NT2/D1 (cell line): ENCODE data around the gene MAP2K5.

Experiments used
- SUZ12 ChIP-seq: IDR thresholded peaks from 2 replicates; pipeline ENCODE4 v1.6.1; 2011; ENCODE audit not compliant: insufficient read length, insufficient read depth; ENCODE audit errors: extremely low read depth
- YY1 ChIP-seq: IDR thresholded peaks from 2 replicates; pipeline ENCODE4 v1.6.1; 2011; ENCODE audit not compliant: insufficient read length, insufficient read depth
- ZNF274 ChIP-seq: IDR thresholded peaks from 2 replicates; pipeline ENCODE4 v1.6.1; 2011; ENCODE audit warnings: mild to moderate bottlenecking, low read depth, low read length

GRCh38 chr15:67746022-67746421, 203.5 kb downstream of the MAP2K5 start:
- TF ChIP-seq YY1 = no peak
- no peak for TF ChIP-seq SUZ12
- TF ChIP-seq ZNF274 = no peak
